Naive thymus-derived CD4-positive, alpha-beta T cell (primary cell): ENCODE results near the gene PSMA2. TPM values are rescaled to one million over a fixed set of nuclear protein-coding genes. Genes with fewer than 3 reads are reported as not detected.

Experiments used
- ATAC-seq: fragments of 150-1000 bp; cut with Tn5 transposase; 2 replicates; pipeline ENCODE4 v1.10.0; 2021; ENCODE audit warnings: mild to moderate bottlenecking, moderate library complexity
- CTCF ChIA-PET: fragments of 350-600 bp; sonication (Branson Sonifier 250); formaldehyde crosslinking; loops from one replicate; lab custom pipeline; 2021; ENCODE audit warnings: antibody characterized with exemption; lab: Charles Lee
- POLR2A ChIA-PET: fragments of 350-600 bp; sonication (Branson Sonifier 250); formaldehyde crosslinking; loops from one replicate; lab custom pipeline; 2021; ENCODE audit warnings: antibody characterized with exemption, inconsistent platforms; lab: Charles Lee
- DNase-seq, 9 donors: peaks; one replicate each; pipeline versions ENCODE4 v3.0.0 to v3.0.0-alpha.2; 2020 to 2022; ENCODE audit warnings: mixed read lengths in 1 of 9
- H3K27ac ChIP-seq: one replicate; pipeline ENCODE4 v1.7.0; 2013; ENCODE audit warnings: mild to moderate bottlenecking, low read depth, low read length, moderate library complexity
- H3K27me3 ChIP-seq, 2 donors: one replicate each; pipeline ENCODE4 v1.7.0; 2013; ENCODE audit warnings: low read length in 2 of 2, mild to moderate bottlenecking in 2 of 2, moderate library complexity in 2 of 2; ENCODE audit not compliant: control insufficient read depth in 2 of 2, insufficient read depth in 2 of 2
- H3K36me3 ChIP-seq, 3 experiments: 1 replicate in 2 of 3; 2 replicates in 1 of 3; pipeline ENCODE4 v1.7.0; 2013; ENCODE audit warnings: low read length in 3 of 3, mild to moderate bottlenecking in 3 of 3, moderate library complexity in 1 of 3; ENCODE audit not compliant: insufficient read depth in 3 of 3, control insufficient read depth in 2 of 3
- H3K4me1 ChIP-seq, 2 donors: one replicate each; pipeline ENCODE4 v1.7.0; 2013; ENCODE audit warnings: low read length in 2 of 2, mild to moderate bottlenecking in 2 of 2, moderate library complexity in 1 of 2; ENCODE audit not compliant: control insufficient read depth in 2 of 2, insufficient read depth in 2 of 2
- H3K4me3 ChIP-seq: 2 replicates; pipeline ENCODE4 v1.7.0; 2013; ENCODE audit warnings: mild to moderate bottlenecking, low read length
- H3K9me3 ChIP-seq, 3 experiments: 1 replicate in 2 of 3; 2 replicates in 1 of 3; pipeline ENCODE4 v1.7.0; 2013; ENCODE audit warnings: low read length in 3 of 3; ENCODE audit not compliant: control insufficient read depth in 2 of 3
- H3K27ac Mint-ChIP-seq, 9 donors: one replicate each; pipeline ENCODE4 v1.8.0; 2020 to 2022; ENCODE audit warnings: mixed read lengths in 9 of 9, mild to moderate bottlenecking in 8 of 9, moderate library complexity in 5 of 9, inconsistent platforms in 2 of 9
- H3K27me3 Mint-ChIP-seq, 5 donors: one replicate each; pipeline ENCODE4 v1.8.0; 2021 to 2022; ENCODE audit warnings: mixed read lengths in 5 of 5, mild to moderate bottlenecking in 1 of 5
- H3K36me3 Mint-ChIP-seq, 5 donors: one replicate each; pipeline ENCODE4 v1.8.0; 2020 to 2022; ENCODE audit warnings: mixed read lengths in 5 of 5, mild to moderate bottlenecking in 3 of 5, inconsistent platforms in 1 of 5
- H3K4me1 Mint-ChIP-seq, 7 donors: one replicate each; pipeline ENCODE4 v1.8.0; 2020 to 2022; ENCODE audit warnings: mixed read lengths in 7 of 7, mild to moderate bottlenecking in 3 of 7, inconsistent platforms in 1 of 7
- H3K4me3 Mint-ChIP-seq, 10 donors: one replicate each; pipeline ENCODE4 v1.8.0; 2020 to 2022; ENCODE audit warnings: mild to moderate bottlenecking in 10 of 10, mixed read lengths in 10 of 10, moderate library complexity in 6 of 10, inconsistent platforms in 2 of 10
- H3K9me3 Mint-ChIP-seq, 11 donors: one replicate each; pipeline ENCODE4 v1.8.0; 2020 to 2022; ENCODE audit warnings: mixed read lengths in 11 of 11, mild to moderate bottlenecking in 4 of 11, inconsistent platforms in 1 of 11, moderate library complexity in 1 of 11
- intact Hi-C, 2 donors: fragments of 100-400 bp; cut with micrococcal nuclease; formaldehyde crosslinking; loops; one replicate each; pipeline ENCODE4 v1.15.1; 2023
- polyA plus RNA-seq, 2 donors: library from polyadenylated mRNA; unstranded; fragments of 300-500 nt; fragmentation: Illumina TruSeq; gene quantifications; one replicate each; pipeline ENCODE4 v1.2.3, GENCODE V29; 2021
- total RNA-seq, 6 experiments: library from RNA in 5 of 6; stranded (reverse) in 5 of 6; gene quantifications; 1 replicate in 5 of 6; 2 replicates in 1 of 6; pipeline ENCODE4 v1.2.3 and lab custom pipeline; 2021 to 2026

Gene PSMA2
- total and polyA plus RNA-seq, 7 experiments from 2014 or later: 29.3 to 257 (median 40.2) TPM

DNA sequence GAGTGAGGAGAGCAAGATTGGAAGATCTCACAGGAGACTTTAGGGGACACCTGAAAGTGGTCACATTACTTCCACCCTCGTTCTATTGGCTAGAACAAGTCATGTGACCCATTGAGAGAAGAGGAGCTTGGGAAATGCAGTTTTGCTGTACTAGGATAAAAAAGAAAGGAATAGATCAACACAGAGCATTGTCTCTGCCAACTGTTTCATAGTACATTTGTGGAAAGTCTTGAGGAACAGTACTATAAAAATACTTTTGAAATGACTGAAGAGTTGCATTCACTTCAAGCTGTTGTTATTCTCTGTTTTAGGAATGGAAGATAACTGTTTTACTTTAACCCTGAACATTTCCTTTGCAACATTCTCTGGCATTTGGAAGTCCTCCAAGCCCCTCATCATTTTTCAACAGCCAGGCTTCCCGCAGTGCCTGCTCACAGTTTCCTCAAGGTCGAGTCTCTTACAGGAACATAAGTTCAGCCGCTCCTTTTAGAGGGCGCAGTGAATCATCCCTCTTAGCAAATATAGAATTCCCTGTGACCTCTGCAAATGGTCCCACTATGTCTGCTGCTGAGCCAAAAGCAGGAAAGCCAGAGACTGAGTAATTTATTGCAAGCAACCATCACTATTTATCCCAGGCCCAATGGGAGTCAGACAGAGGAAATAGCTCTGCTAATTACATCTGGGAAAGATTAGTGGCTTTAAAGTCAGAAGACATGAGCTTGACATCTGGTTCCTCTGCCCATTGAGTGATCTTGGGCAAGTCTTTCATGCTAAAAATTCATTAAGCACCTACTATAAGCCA is 40.9 kb upstream of the PSMA2 start:
- Mint-ChIP-seq H3K36me3 (no peaks in the 10 kb centered on the region), H3K27ac (no peak overlapping the region), H3K4me3 (no peak overlapping the region), H3K4me1 (no peaks in the 10 kb centered on the region), H3K9me3 (peaks cover 0 to 8% (median 0%) of the 10 kb centered on the region in 11 donors), H3K27me3 (peaks cover 4 to 24% (median 17%) of the 10 kb centered on the region in 5 donors)
- H3K4me1 ChIP-seq: no peaks in the 10 kb centered on the region
- H3K27me3 ChIP-seq: no peaks in the 10 kb centered on the region
- ATAC-seq (no peak), DNase-seq (no peak)
- POLR2A ChIA-PET: no interaction called here
- H3K4me3 ChIP-seq: no peak overlapping the region
- CTCF ChIA-PET: interaction anchor here (1.3 kb wide), 1 partner anchor 11 kb away, joined by 3 read pairs; no protein-coding TSS in a partner anchor
- H3K27ac ChIP-seq: no peak overlapping the region
- intact Hi-C loops: no loop called here
- H3K36me3 ChIP-seq: no peaks in the 10 kb centered on the region
- no peaks in the 10 kb centered on the region for H3K9me3 ChIP-seq

DNA sequence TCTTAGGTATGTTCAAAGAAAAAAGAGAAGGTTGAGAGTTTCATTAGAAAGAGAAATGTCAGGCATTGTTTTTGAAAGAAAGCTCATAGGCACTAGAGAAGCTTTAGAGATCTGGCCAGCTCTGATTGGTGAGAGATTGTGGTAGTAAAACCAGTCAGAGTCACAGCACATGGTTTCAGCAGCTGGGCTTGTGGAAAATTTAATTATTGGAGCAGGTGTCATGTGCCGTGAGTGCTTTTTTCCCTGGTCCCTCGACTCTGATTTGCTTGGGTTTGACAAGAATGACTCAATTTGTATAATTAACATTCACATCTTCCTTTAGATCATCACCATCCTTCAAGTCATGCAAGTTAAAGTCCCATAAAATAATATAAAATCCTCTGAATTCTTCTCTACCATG is 35.4 kb upstream of the PSMA2 start:
- H3K36me3 Mint-ChIP-seq: no peaks in the 10 kb centered on the region
- H3K4me3 Mint-ChIP-seq: no peak overlapping the region
- peaks cover 0 to 10% (median 0%) of the 10 kb centered on the region in 7 donors for H3K4me1 Mint-ChIP-seq
- H3K4me3 ChIP-seq: no peak overlapping the region
- no peaks in the 10 kb centered on the region for H3K4me1 ChIP-seq
- no peak overlapping the region for H3K27ac ChIP-seq
- peaks cover 0 to 8% (median 0%) of the 10 kb centered on the region in 11 donors for H3K9me3 Mint-ChIP-seq
- ATAC-seq: no peak
- CTCF ChIA-PET: no interaction called here
- no peaks in the 10 kb centered on the region for H3K27me3 ChIP-seq
- intact Hi-C loops: no loop called here
- no peaks in the 10 kb centered on the region for H3K36me3 ChIP-seq
- H3K27me3 Mint-ChIP-seq: peaks cover 0 to 27% (median 20%) of the 10 kb centered on the region in 5 donors
- DNase-seq: no peak
- POLR2A ChIA-PET: no interaction called here
- H3K9me3 ChIP-seq: no peaks in the 10 kb centered on the region
- no peak overlapping the region for H3K27ac Mint-ChIP-seq

GRCh38 chr7:42964849-42965805 is 33.2 kb upstream of the PSMA2 start:
- H3K27ac Mint-ChIP-seq: peak overlapping the region in 1 of 9 donors; percentile 14
- intact Hi-C loops: no loop called here

GRCh38 chr7:42964293-42964692 is 32.3 kb upstream of the PSMA2 start:
- no peak overlapping the region for H3K27ac Mint-ChIP-seq
- ATAC-seq (no peak), DNase-seq (no peak)
- peaks cover 0 to 14% (median 0%) of the 10 kb centered on the region in 7 donors for H3K4me1 Mint-ChIP-seq
- H3K27me3 Mint-ChIP-seq: peaks cover 2 to 42% (median 33%) of the 10 kb centered on the region in 5 donors
- POLR2A ChIA-PET: no interaction called here
- H3K4me3 Mint-ChIP-seq: no peak overlapping the region
- no peaks in the 10 kb centered on the region for H3K36me3 ChIP-seq
- H3K9me3 ChIP-seq: no peaks in the 10 kb centered on the region
- H3K27ac ChIP-seq: no peak overlapping the region
- intact Hi-C loops: no loop called here
- H3K27me3 ChIP-seq: peaks cover 0 to 5% of the 10 kb centered on the region in 2 donors
- peaks cover 0 to 3% (median 0%) of the 10 kb centered on the region in 11 donors for H3K9me3 Mint-ChIP-seq
- no peaks in the 10 kb centered on the region for H3K4me1 ChIP-seq
- no peaks in the 10 kb centered on the region for H3K36me3 Mint-ChIP-seq
- H3K4me3 ChIP-seq: no peak overlapping the region
- CTCF ChIA-PET: no interaction called here

More at GRCh38 chr7:42964849-42965805, 33.2 kb upstream of the PSMA2 start:
- POLR2A ChIA-PET: no interaction called here
- no peak overlapping the region for H3K4me3 ChIP-seq
- CTCF ChIA-PET: no interaction called here
- no peaks in the 10 kb centered on the region for H3K36me3 ChIP-seq
- no peaks in the 10 kb centered on the region for H3K9me3 ChIP-seq
- H3K4me1 ChIP-seq: no peaks in the 10 kb centered on the region
- no peak for DNase-seq
- peaks cover 0 to 2% (median 0%) of the 10 kb centered on the region in 11 donors for H3K9me3 Mint-ChIP-seq
- ATAC-seq: no peak
- peaks cover 0 to 5% of the 10 kb centered on the region in 2 donors for H3K27me3 ChIP-seq
- H3K27ac ChIP-seq: no peak overlapping the region
- H3K36me3 Mint-ChIP-seq: no peaks in the 10 kb centered on the region
- no peak overlapping the region for H3K4me3 Mint-ChIP-seq
- H3K27me3 Mint-ChIP-seq: peaks cover 2 to 35% (median 25%) of the 10 kb centered on the region in 5 donors
- H3K4me1 Mint-ChIP-seq: peaks cover 0 to 14% (median 0%) of the 10 kb centered on the region in 7 donors

- H3K9me3 Mint-ChIP-seq: peaks cover 0 to 15% (median 7%) of the 10 kb centered on the region in 11 donors
- Histone ChIP-seq H3K9me3 (peaks cover 0 to 5% (median 0%) of the 10 kb centered on the region in 3 experiments), H3K36me3 (no peaks in the 10 kb centered on the region), H3K4me1 (no peaks in the 10 kb centered on the region), H3K4me3 (no peak overlapping the region), H3K27ac (no peak overlapping the region), H3K27me3 (peaks cover 0 to 5% of the 10 kb centered on the region in 2 donors)
- ATAC-seq (no peak), DNase-seq (no peak)
- ChIA-PET CTCF (no interaction called here), POLR2A (no interaction called here)
- H3K27me3 Mint-ChIP-seq: peaks cover 2 to 35% (median 22%) of the 10 kb centered on the region in 5 donors
- H3K27ac Mint-ChIP-seq: no peak overlapping the region
- intact Hi-C loops: no loop called here
- no peak overlapping the region for H3K4me3 Mint-ChIP-seq
- peaks cover 0 to 14% (median 0%) of the 10 kb centered on the region in 7 donors for H3K4me1 Mint-ChIP-seq
- H3K36me3 Mint-ChIP-seq: peaks cover 0 to 3% (median 0%) of the 10 kb centered on the region in 5 donors
These were observed 29.2 kb upstream of the PSMA2 start for GRCh38 chr7:42961170-42961569.

- Mint-ChIP-seq H3K4me3 (no peak overlapping the region), H3K27ac (no peak overlapping the region), H3K36me3 (peaks cover 0 to 3% (median 0%) of the 10 kb centered on the region in 5 donors), H3K27me3 (peaks cover 2 to 31% (median 22%) of the 10 kb centered on the region in 5 donors), H3K9me3 (peaks cover 0 to 17% (median 7%) of the 10 kb centered on the region in 11 donors), H3K4me1 (peaks cover 0 to 14% (median 0%) of the 10 kb centered on the region in 7 donors)
- H3K9me3 ChIP-seq: peaks cover 0 to 5% (median 0%) of the 10 kb centered on the region in 3 experiments
- H3K36me3 ChIP-seq: no peaks in the 10 kb centered on the region
- no peak for ATAC-seq
- no peaks in the 10 kb centered on the region for H3K4me1 ChIP-seq
- H3K27me3 ChIP-seq: peaks cover 0 to 5% of the 10 kb centered on the region in 2 donors
- H3K4me3 ChIP-seq: no peak overlapping the region
- H3K27ac ChIP-seq: no peak overlapping the region
- intact Hi-C loops: no loop called here
- CTCF ChIA-PET: interaction anchor here (0.7 kb wide), 1 partner anchor 324 kb away, joined by 3 read pairs; no protein-coding TSS in a partner anchor
- POLR2A ChIA-PET: no interaction called here
- no peak for DNase-seq
These were observed 28.8 kb upstream of the PSMA2 start for GRCh38 chr7:42960762-42961161.
